AG10803 (cell line): Measurements from ENCODE around the gene HUWE1.

Experiments
- DNase-seq: peaks from one replicate; pipeline ENCODE4 v3.0.0; 2010; ENCODE audit warnings: low read depth
- H3K4me3 ChIP-seq: 2 replicates; pipeline ENCODE4 v1.5.1; 2011; ENCODE audit warnings: mild to moderate bottlenecking, low read length, control low read depth
- TF ChIP-seq, protein P1 (sequence below): conservative IDR thresholded peaks from 2 replicates; pipeline ENCODE4 v1.5.1; 2011; ENCODE audit warnings: mild to moderate bottlenecking, low read length, control low read depth, inconsistent platforms

Gene HUWE1

DNA sequence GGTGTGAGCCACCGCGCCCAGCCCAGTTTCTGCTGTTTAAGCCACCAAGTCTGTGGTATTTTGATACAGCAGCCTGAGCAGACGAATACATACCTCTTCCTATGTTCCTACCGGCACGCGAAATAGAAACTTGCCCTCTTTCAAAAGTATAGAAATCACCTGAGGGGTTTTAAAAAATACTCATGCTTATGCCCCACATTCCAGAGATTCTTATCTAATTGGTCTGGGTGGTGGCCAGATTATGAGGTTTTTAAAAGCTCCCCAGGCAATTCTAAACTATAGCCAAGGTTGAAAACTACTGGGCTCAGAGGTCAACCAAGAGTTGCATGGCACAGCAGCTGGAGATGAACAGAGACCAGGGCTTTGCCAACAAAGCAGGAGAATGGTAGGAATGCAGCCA lies 24.9 kb upstream of the HUWE1 start:
- no peak for DNase-seq
- TF ChIP-seq, protein P1, sequence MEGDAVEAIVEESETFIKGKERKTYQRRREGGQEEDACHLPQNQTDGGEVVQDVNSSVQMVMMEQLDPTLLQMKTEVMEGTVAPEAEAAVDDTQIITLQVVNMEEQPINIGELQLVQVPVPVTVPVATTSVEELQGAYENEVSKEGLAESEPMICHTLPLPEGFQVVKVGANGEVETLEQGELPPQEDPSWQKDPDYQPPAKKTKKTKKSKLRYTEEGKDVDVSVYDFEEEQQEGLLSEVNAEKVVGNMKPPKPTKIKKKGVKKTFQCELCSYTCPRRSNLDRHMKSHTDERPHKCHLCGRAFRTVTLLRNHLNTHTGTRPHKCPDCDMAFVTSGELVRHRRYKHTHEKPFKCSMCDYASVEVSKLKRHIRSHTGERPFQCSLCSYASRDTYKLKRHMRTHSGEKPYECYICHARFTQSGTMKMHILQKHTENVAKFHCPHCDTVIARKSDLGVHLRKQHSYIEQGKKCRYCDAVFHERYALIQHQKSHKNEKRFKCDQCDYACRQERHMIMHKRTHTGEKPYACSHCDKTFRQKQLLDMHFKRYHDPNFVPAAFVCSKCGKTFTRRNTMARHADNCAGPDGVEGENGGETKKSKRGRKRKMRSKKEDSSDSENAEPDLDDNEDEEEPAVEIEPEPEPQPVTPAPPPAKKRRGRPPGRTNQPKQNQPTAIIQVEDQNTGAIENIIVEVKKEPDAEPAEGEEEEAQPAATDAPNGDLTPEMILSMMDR = no peak
- H3K4me3 ChIP-seq = no peak overlapping the region

DNA sequence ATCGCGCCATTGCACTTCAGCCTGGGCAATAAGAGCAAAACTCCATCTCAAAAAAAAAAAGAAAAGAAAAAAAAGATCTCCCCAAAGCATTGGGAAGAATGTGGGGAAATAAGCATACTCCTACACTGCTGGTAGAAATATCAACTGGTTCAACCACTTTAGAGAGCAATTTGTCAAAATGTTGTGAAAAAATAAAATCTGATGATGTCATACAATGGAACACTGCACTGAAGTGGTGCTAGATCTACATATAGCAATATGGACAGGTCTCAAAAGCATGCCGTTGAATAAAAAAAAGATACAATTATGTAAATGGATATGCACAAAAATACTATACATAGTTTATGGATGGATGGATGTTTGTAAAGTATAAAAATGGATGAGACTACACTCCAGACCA lies 18.3 kb upstream of the HUWE1 start:
- no peak for DNase-seq
- TF ChIP-seq, protein P1 = no peak
- H3K4me3 ChIP-seq = no peak overlapping the region

DNA sequence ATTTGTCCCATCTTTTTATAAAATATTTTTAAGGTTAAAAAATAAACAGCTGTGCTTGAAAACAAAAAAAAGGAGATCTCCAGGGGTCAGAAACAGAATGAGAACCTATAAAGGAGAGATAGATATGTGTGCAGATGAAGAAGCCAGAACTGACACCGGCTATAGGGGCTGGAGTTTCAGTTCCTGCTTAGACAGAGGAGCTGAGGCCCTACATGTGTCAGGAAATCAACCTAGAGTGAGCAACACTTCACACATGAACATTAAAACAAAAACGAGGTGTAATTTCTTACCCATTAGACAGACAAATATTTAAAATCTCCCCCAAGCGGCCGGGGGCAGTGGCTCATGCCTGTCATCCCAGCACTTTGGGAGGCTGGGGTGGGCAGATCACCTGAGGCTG lies 17.8 kb upstream of the HUWE1 start:
- TF ChIP-seq, protein P1 = no peak
- no peak overlapping the region for H3K4me3 ChIP-seq
- no peak for DNase-seq

DNA sequence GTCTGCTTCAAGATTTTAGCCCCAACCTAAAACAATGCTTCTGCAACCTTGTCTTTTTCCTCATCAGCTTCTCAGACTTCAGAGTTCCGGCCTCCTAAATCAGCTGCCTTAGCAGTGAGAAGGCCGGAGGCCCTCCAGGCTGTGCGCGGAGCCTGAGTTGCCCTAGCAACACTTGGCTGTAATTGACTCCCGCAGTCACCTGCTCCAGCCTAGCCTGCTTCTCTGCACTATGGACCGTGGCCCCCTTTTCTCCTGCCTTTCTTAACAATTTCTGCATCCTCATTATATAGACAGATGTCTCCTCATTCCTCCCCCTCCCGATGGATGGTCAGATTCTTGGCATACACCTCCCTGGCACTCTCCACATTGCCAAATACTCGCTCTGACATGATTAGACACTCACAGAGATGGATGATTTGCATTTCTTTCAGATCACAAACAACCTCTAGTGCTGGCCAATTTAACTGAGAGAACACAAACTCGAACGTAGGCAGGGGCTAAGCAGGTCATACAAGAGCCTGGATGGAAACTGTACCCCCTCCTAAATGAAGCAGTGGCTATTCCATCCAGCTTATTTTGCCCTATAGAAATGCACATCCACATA lies 9.5 kb upstream of the HUWE1 start:
- DNase-seq = no peak
- H3K4me3 ChIP-seq = no peak overlapping the region
- TF ChIP-seq, protein P1 = no peak

DNA sequence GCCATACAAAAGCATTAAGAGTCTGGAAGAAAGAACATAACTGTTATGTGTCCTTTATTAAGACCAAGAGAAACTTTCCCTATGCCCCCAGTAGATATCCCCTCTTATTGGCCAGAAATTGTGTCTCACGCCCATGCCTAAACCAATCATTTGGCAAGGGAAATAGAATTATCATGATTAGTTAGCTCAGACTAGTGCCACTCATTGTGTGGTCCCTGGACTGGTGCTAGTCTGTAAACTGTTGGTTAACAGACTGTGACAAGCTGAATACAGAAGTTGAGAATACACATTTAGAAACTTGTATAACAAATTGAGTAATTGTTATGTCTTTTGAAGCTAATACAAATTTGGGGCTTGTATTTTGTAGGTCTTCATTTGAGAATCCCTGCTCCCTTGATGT lies 8.1 kb upstream of the HUWE1 start:
- TF ChIP-seq, protein P1 = no peak
- no peak overlapping the region for H3K4me3 ChIP-seq
- DNase-seq = no peak

DNA sequence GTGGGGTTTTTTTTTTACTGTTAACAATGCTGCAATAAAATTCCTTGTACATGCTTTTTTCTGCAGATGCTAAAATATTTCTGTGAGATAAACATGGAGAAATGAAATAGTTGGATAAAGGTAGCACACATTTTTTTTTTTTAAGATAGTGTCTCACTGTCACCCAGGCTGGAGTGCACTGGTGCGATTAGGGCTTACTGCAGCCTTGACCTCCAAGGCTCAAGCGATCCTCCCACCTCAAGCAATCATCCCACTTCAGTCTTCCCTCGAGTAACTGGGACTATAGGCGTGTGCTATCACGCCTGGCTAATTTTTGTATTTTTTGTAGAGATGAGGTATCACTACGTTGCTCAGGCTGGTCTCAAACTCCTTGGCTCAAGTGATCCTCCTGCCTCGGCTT lies 1.8 kb upstream of the HUWE1 start:
- no peak for DNase-seq
- TF ChIP-seq, protein P1 = no peak

DNA sequence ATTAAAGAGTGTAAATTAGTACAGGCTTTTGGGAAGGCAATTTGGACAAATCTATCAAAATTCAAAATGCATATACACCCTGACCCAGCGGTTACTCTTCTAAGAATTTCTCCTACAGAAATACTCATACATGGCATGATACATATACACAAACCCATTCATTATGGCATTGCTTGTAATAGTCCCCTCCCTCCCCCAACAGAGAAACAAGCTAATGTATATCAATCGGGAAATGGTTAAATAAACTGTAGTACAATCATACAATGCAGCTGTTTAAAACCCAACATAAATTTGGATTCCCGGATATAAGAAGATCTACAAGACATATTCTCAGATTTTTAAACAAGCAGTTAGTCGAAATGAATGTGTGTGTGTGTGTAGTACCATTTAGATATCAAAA lies 808 bp downstream of the HUWE1 start:
- no peak for DNase-seq
- H3K4me3 ChIP-seq = peak overlapping the region; percentile 78
- TF ChIP-seq, protein P1 = no peak

More for the DNA sequence above, 1.8 kb upstream of the HUWE1 start:
- no peak overlapping the region for H3K4me3 ChIP-seq
